Left renal pelvis (tissue), 4 donors: ENCODE measurements around the gene USP10. TPM values are rescaled to one million over a fixed set of nuclear protein-coding genes. Genes with fewer than 3 reads are reported as not detected.

Experiments used
- DNase-seq, 4 donors: peaks; one replicate each; pipeline ENCODE4 v3.0.0-alpha.2; 2013; ENCODE audit warnings: low read depth in 4 of 4, low spot score in 3 of 4
- polyA plus RNA-seq, 4 donors: library from polyadenylated mRNA; unstranded; fragments of 120-200 nt; gene quantifications; one replicate each; pipeline ENCODE4 v1.2.1, GENCODE V29; 2013; ENCODE audit not compliant: insufficient read length in 4 of 4

Gene USP10
- polyA plus RNA-seq, 4 donors = 82.5 to 140 (median 122) TPM

GRCh38 chr16:84694980-84695379 lies 4.8 kb upstream of the USP10 start:
- DNase-seq = no peak

GRCh38 chr16:84699147-84699711 lies 571 bp upstream of the USP10 start:
- no peak for DNase-seq

GRCh38 chr16:84700446-84701300 lies 873 bp downstream of the USP10 start:
- no peak for DNase-seq

- DNase-seq = no peak
Observed at GRCh38 chr16:84703681-84704080, 3.9 kb downstream of the USP10 start.

GRCh38 chr16:84704253-84704652 lies 4.5 kb downstream of the USP10 start:
- no peak for DNase-seq

GRCh38 chr16:84706856-84707255 lies 7.1 kb downstream of the USP10 start:
- no peak for DNase-seq

- DNase-seq = no peak
Observed at GRCh38 chr16:84709609-84710008, 9.8 kb downstream of the USP10 start.

GRCh38 chr16:84710686-84711085 lies 10.9 kb downstream of the USP10 start:
- DNase-seq = no peak

GRCh38 chr16:84712138-84712671 lies 12.4 kb downstream of the USP10 start:
- no peak for DNase-seq

GRCh38 chr16:84712801-84713775 lies 13.3 kb downstream of the USP10 start:
- no peak for DNase-seq

GRCh38 chr16:84714028-84714427 lies 14.2 kb downstream of the USP10 start:
- DNase-seq = no peak

GRCh38 chr16:84715424-84715823 lies 15.6 kb downstream of the USP10 start:
- no peak for DNase-seq

- DNase-seq = no peak
Observed at GRCh38 chr16:84715854-84716253, 16.1 kb downstream of the USP10 start.

- DNase-seq = no peak
Observed at GRCh38 chr16:84716740-84717139, 16.9 kb downstream of the USP10 start.

GRCh38 chr16:84717484-84717883 lies 17.7 kb downstream of the USP10 start:
- DNase-seq = no peak

- DNase-seq = no peak
Observed at GRCh38 chr16:84720177-84720579, 20.4 kb downstream of the USP10 start.

- DNase-seq = no peak
Observed at GRCh38 chr16:84722068-84722467, 22.3 kb downstream of the USP10 start.

GRCh38 chr16:84723906-84724305 lies 24.1 kb downstream of the USP10 start:
- no peak for DNase-seq

GRCh38 chr16:84724606-84725309 lies 25.0 kb downstream of the USP10 start:
- no peak for DNase-seq

- no peak for DNase-seq
Observed at GRCh38 chr16:84725481-84726078, 25.8 kb downstream of the USP10 start.
